ENCODE results near the gene PGS1.

- TF ChIP-seq EZH2 (IDR thresholded peaks at IDR 0.05) (no peak), POLR2AphosphoS5 (IDR thresholded peaks at IDR 0.05; ENCODE audit: borderline replicate concordance, low read depth, low read length) (no peak), FOXP2 (optimal IDR thresholded peaks at IDR 0.05; ENCODE audit: control extremely low read depth, extremely low read length, insufficient read depth) (no peak)
Measured at GRCh38 chr17:78417531-78417909, 39.1 kb downstream of the PGS1 start.
